Sigmoid colon (tissue), 7 donors: ENCODE data around the gene CWC27. TPM values are rescaled to one million over a fixed set of nuclear protein-coding genes. Genes with fewer than 3 reads are reported as not detected.

Experiments used
- DNase-seq: peaks from one replicate; pipeline ENCODE4 v3.0.0-alpha.2; 2019
- H3K27ac ChIP-seq, 4 donors: fragments of 200-600 bp; sonication (generic); one replicate each; pipeline ENCODE4 v1.5.1; 2016 to 2019; ENCODE audit warnings: mild to moderate bottlenecking in 1 of 4
- H3K27me3 ChIP-seq, 3 donors: fragments of 200-600 bp; sonication (generic); one replicate each; pipeline ENCODE4 v1.5.1; 2019; ENCODE audit warnings: mild to moderate bottlenecking in 1 of 3
- H3K36me3 ChIP-seq, 4 donors: fragments of 200-600 bp; sonication (generic); one replicate each; pipeline ENCODE4 v1.5.1; 2016 to 2019
- H3K4me1 ChIP-seq, 4 donors: fragments of 200-600 bp; sonication (generic); one replicate each; pipeline ENCODE4 v1.5.1; 2017 to 2019
- H3K4me3 ChIP-seq, 4 donors: fragments of 200-600 bp; sonication (generic); one replicate each; pipeline ENCODE4 v1.5.1; 2017 to 2019; ENCODE audit warnings: mild to moderate bottlenecking in 2 of 4, moderate library complexity in 1 of 4
- H3K9me3 ChIP-seq, 4 donors: fragments of 200-600 bp in 3 of 4; sonication (generic) in 3 of 4; one replicate each; pipeline versions ENCODE4 v1.5.1 to v1.6.1; 2013 to 2019
- CTCF ChIP-seq, 4 experiments: fragments of 450-650 bp in 3 of 4; fragments of 200-600 bp in 1 of 4; IDR thresholded peaks; one replicate each; pipeline ENCODE4 v1.5.1; 2016 to 2019; ENCODE audit warnings: antibody characterized with exemption in 4 of 4, mild to moderate bottlenecking in 3 of 4, moderate library complexity in 2 of 4
- EP300 ChIP-seq, 4 donors: sonication (generic); formaldehyde crosslinking; IDR thresholded peaks; one replicate each; pipeline ENCODE4 v1.6.1; 2017; ENCODE audit warnings: antibody characterized with exemption in 4 of 4
- POLR2A ChIP-seq, 2 donors: fragments of 450-650 bp; IDR thresholded peaks; one replicate each; pipeline ENCODE4 v1.6.1; 2016; ENCODE audit warnings: antibody characterized with exemption in 2 of 2, mild to moderate bottlenecking in 2 of 2, moderate library complexity in 2 of 2
- POLR2AphosphoS5 ChIP-seq, 4 donors: sonication (generic); formaldehyde crosslinking; IDR thresholded peaks; one replicate each; pipeline ENCODE4 v1.6.1; 2017; ENCODE audit warnings: antibody characterized with exemption in 4 of 4
- WGBS, 2 donors: extraction: QIAGEN DNeasy Blood & Tissue Kit; methylation state at CpG; one replicate each; pipeline ENCODE4 v1.1.7; 2013; 5-methylcytosine and 5-hydroxymethylcytosine counted together
- intact Hi-C: fragments of 100-400 bp; cut with DNase I; formaldehyde crosslinking; loops from one replicate; pipeline ENCODE4 v1.15.1; 2023
- polyA plus RNA-seq, 3 donors: library from polyadenylated mRNA; stranded (reverse); fragments of 200-250 nt; gene quantifications; one replicate each; pipeline ENCODE4 v1.2.3, GENCODE V29; 2013
- total RNA-seq, 4 donors: library from RNA; depleted of rRNA; stranded (reverse); fragments of >200 nt; gene quantifications; one replicate each; pipeline ENCODE4 v1.1.0, GENCODE V29; 2016
- donor health status: healthy with polysubstance abuse.
- donor health status: Bipolar disorder and iron deficiency.
- donor health status: healthy.

Gene CWC27
- total and polyA plus RNA-seq, 7 donors = 11.3 to 27.7 (median 18.9) TPM

GRCh38 chr5:65009207-65009606, 240.5 kb downstream of the CWC27 start:
- TF ChIP-seq POLR2AphosphoS5 (IDR thresholded peaks at IDR 0.05) (no peak), CTCF (IDR thresholded peaks at IDR 0.05) (no peak), EP300 (IDR thresholded peaks at IDR 0.05) (no peak), POLR2A (IDR thresholded peaks at IDR 0.05) (no peak)
- Histone ChIP-seq H3K4me3 (no peak overlapping the region), H3K9me3 (no peaks in the 10 kb centered on the region), H3K36me3 (no peaks in the 10 kb centered on the region), H3K4me1 (peaks cover 0 to 29% (median 22%) of the 10 kb centered on the region in 4 donors), H3K27me3 (no peaks in the 10 kb centered on the region), H3K27ac (peak overlapping the region in 1 of 4 donors; percentile 35)
- DNase-seq = no peak
- intact Hi-C loops = no loop called here
- WGBS, 2 donors = 82 to 97% methylated on average over 1 of the region's 1 CpG

GRCh38 chr5:65010841-65011240, 242.1 kb downstream of the CWC27 start:
- Histone ChIP-seq H3K4me3 (no peak overlapping the region), H3K4me1 (peaks cover 0 to 45% (median 38%) of the 10 kb centered on the region in 4 donors)
- WGBS, 2 donors = 22 to 68% methylated on average over 1 of the region's 1 CpG

GRCh38 chr5:65012301-65012892, 243.7 kb downstream of the CWC27 start:
- H3K9me3 ChIP-seq = no peaks in the 10 kb centered on the region
- no peak overlapping the region for H3K4me3 ChIP-seq
- no peaks in the 10 kb centered on the region for H3K27me3 ChIP-seq
- no peak for TF ChIP-seq EP300 (IDR thresholded peaks at IDR 0.05)
- TF ChIP-seq CTCF (IDR thresholded peaks at IDR 0.05) = no peak
- TF ChIP-seq POLR2AphosphoS5 (IDR thresholded peaks at IDR 0.05) = no peak
- no peak for TF ChIP-seq POLR2A (IDR thresholded peaks at IDR 0.05)
- WGBS, 2 donors = 69 to 79% methylated on average over 4 of the region's 4 CpGs
- peak overlapping the region in 3 of 4 donors; percentile 2 to 15 (median 8) for H3K27ac ChIP-seq
- DNase-seq = no peak
- H3K4me1 ChIP-seq = peaks cover 0 to 54% (median 44%) of the 10 kb centered on the region in 4 donors
- intact Hi-C loops = no loop called here
- no peaks in the 10 kb centered on the region for H3K36me3 ChIP-seq

More at GRCh38 chr5:65010841-65011240, 242.1 kb downstream of the CWC27 start:
- no peak for TF ChIP-seq POLR2A (IDR thresholded peaks at IDR 0.05)
- no peak for TF ChIP-seq CTCF (IDR thresholded peaks at IDR 0.05)
- no peak for TF ChIP-seq POLR2AphosphoS5 (IDR thresholded peaks at IDR 0.05)
- TF ChIP-seq EP300 (IDR thresholded peaks at IDR 0.05) = no peak
- H3K36me3 ChIP-seq = no peaks in the 10 kb centered on the region
- no peaks in the 10 kb centered on the region for H3K9me3 ChIP-seq
- no peak overlapping the region for H3K27ac ChIP-seq
- DNase-seq = no peak
- intact Hi-C loops = no loop called here
- H3K27me3 ChIP-seq = no peaks in the 10 kb centered on the region

GRCh38 chr5:65013166-65013565, 244.4 kb downstream of the CWC27 start:
- Histone ChIP-seq H3K27me3 (no peaks in the 10 kb centered on the region), H3K36me3 (no peaks in the 10 kb centered on the region), H3K9me3 (no peaks in the 10 kb centered on the region), H3K27ac (peak overlapping the region; percentile 2 to 15 (median 6)), H3K4me3 (no peak overlapping the region), H3K4me1 (peaks cover 0 to 61% (median 49%) of the 10 kb centered on the region in 4 donors)
- WGBS, 2 donors = 86 to 94% methylated on average over 1 of the region's 1 CpG
- intact Hi-C loops = no loop called here
- no peak for TF ChIP-seq CTCF (IDR thresholded peaks at IDR 0.05)
- TF ChIP-seq POLR2A (IDR thresholded peaks at IDR 0.05) = no peak
- TF ChIP-seq POLR2AphosphoS5 (IDR thresholded peaks at IDR 0.05) = no peak
- no peak for TF ChIP-seq EP300 (IDR thresholded peaks at IDR 0.05)
- no peak for DNase-seq

- TF ChIP-seq POLR2AphosphoS5 (IDR thresholded peaks at IDR 0.05) (peak in 1 of 4 donors; percentile 28), POLR2A (IDR thresholded peaks at IDR 0.05) (no peak)
- H3K27me3 ChIP-seq = no peaks in the 10 kb centered on the region
- 76 to 79% methylated on average over 2 of the region's 2 CpGs for WGBS, 2 donors
- H3K27ac ChIP-seq = peak overlapping the region in 3 of 4 donors; percentile 14 to 52 (median 49)
- intact Hi-C loops = no loop called here
- peaks cover 0 to 65% (median 52%) of the 10 kb centered on the region in 4 donors for H3K4me1 ChIP-seq
- H3K9me3 ChIP-seq = no peaks in the 10 kb centered on the region
- DNase-seq = no peak
- H3K36me3 ChIP-seq = no peaks in the 10 kb centered on the region
- no peak overlapping the region for H3K4me3 ChIP-seq
These were observed 246.0 kb downstream of the CWC27 start for GRCh38 chr5:65014769-65015168.
